ENCODE results near the gene LYRM4.

- TF ChIP-seq CEBPB (IDR thresholded peaks at IDR 0.05) (no peak), CTCF (IDR thresholded peaks at IDR 0.05) (no peak), ESRRA (IDR thresholded peaks at IDR 0.05; ENCODE audit: borderline replicate concordance, low read length) (no peak), POLR2A (IDR thresholded peaks at IDR 0.05; ENCODE audit: low read length) (no peak), REST (IDR thresholded peaks at IDR 0.05) (no peak), BCL3 (IDR thresholded peaks at IDR 0.05) (no peak), E2F6 (IDR thresholded peaks at IDR 0.05; ENCODE audit: borderline replicate concordance, low read depth) (no peak), CBX2 (IDR thresholded peaks at IDR 0.05; ENCODE audit: borderline replicate concordance, low read depth) (no peak), SMC3 (IDR thresholded peaks at IDR 0.05) (no peak), JUN (IDR thresholded peaks at IDR 0.05) (no peak)
Observed at GRCh38 chr6:5121479-5121878, 139.3 kb downstream of the LYRM4 start.

Data from A549 (cell line).